Upper lobe of left lung (tissue), 6 donors: ENCODE results near the gene MYCBPAP. TPM values are rescaled to one million over a fixed set of nuclear protein-coding genes. Genes with fewer than 3 reads are reported as not detected.

ENCODE experiments used
- ATAC-seq, 2 donors: fragments of 200-7000 bp; cut with Tn5 transposase; one replicate each; pipeline ENCODE4 v1.9.1; 2022; ENCODE audit warnings: mild to moderate bottlenecking in 2 of 2, moderate library complexity in 2 of 2; ENCODE audit not compliant: low FRiP score in 2 of 2
- DNase-seq, 2 donors: peaks; one replicate each; pipeline ENCODE4 v3.0.0-alpha.2; 2019 to 2020
- H3K27ac ChIP-seq, 4 donors: fragments of 200-600 bp; sonication (generic); one replicate each; pipeline ENCODE4 v1.5.1; 2016 to 2019
- H3K27me3 ChIP-seq, 4 donors: fragments of 200-600 bp; sonication (generic); one replicate each; pipeline ENCODE4 v1.5.1; 2017 to 2019
- H3K36me3 ChIP-seq, 4 donors: fragments of 200-600 bp; sonication (generic); one replicate each; pipeline ENCODE4 v1.5.1; 2016 to 2019
- H3K4me1 ChIP-seq, 4 donors: fragments of 200-600 bp; sonication (generic); one replicate each; pipeline ENCODE4 v1.5.1; 2018 to 2019
- H3K4me3 ChIP-seq, 4 donors: fragments of 200-600 bp; sonication (generic); one replicate each; pipeline ENCODE4 v1.5.1; 2017 to 2019; ENCODE audit warnings: mild to moderate bottlenecking in 2 of 4, moderate library complexity in 1 of 4
- H3K9me3 ChIP-seq, 4 donors: fragments of 200-600 bp; sonication (generic); one replicate each; pipeline ENCODE4 v1.5.1; 2018 to 2019
- CTCF ChIP-seq, 6 experiments: fragments of 450-650 bp in 4 of 6; fragments of 200-600 bp in 2 of 6; sonication (generic) in 2 of 6; IDR thresholded peaks; one replicate each; pipeline ENCODE4 v1.5.1; 2016 to 2019; ENCODE audit warnings: antibody characterized with exemption in 6 of 6
- EP300 ChIP-seq, 4 donors: sonication (generic); formaldehyde crosslinking; IDR thresholded peaks; one replicate each; pipeline ENCODE4 v1.5.1; 2017; ENCODE audit warnings: antibody characterized with exemption in 4 of 4, control low read depth in 2 of 4
- POLR2A ChIP-seq, 4 donors: fragments of 450-650 bp; IDR thresholded peaks; one replicate each; pipeline ENCODE4 v1.5.1; 2016 to 2017; ENCODE audit warnings: antibody characterized with exemption in 4 of 4, mild to moderate bottlenecking in 2 of 4
- POLR2AphosphoS5 ChIP-seq, 2 donors: sonication (generic); formaldehyde crosslinking; IDR thresholded peaks; one replicate each; pipeline ENCODE4 v1.5.1; 2017; ENCODE audit warnings: antibody characterized with exemption in 2 of 2
- WGBS, 2 donors: methylation state at CpG; one replicate each; pipeline ENCODE4 v1.1.5; 2017 to 2018; 5-methylcytosine and 5-hydroxymethylcytosine counted together
- total RNA-seq, 6 donors: library from RNA; depleted of rRNA in 4 of 6; stranded (reverse); fragments of >200 nt in 4 of 6; gene quantifications; one replicate each; pipeline versions ENCODE4 v1.1.0 to v1.2.1, GENCODE V29; 2016 to 2021
- donor health status: DM: no; HTN: no; CAD: no; lungs with moderate emphysema.
- donor health status: DM: no; HTN: yes; CAD: no; lungs with severe emphysema.

Gene MYCBPAP
- total RNA-seq, 6 donors from 2014 or later, result 1.0 to 14.7 (median 4.2) TPM

DNA sequence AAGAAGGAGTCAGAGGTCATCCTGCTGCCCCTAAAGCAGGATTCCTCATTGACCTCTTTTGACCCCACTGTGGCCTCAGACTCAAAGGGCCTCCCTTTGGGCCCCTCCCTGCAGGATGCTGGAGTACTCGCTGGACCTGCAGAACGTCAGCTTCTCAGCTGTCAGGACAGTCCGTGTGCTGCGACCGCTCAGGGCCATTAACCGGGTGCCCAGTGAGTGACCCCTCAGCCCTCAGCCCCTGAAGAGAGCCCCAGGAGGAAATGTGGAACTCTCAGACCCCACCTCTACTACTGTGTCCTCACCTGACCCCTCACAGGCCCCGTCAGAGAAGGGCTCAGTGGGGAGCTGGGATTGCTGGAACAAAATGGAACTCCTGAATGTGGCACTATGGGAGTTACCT is 61.4 kb downstream of the MYCBPAP start:
- H3K4me1 ChIP-seq, result peaks cover 0 to 10% (median 0%) of the 10 kb centered on the region in 4 donors
- TF ChIP-seq POLR2A (IDR thresholded peaks at IDR 0.05) (no peak), CTCF (IDR thresholded peaks at IDR 0.05) (no peak), EP300 (IDR thresholded peaks at IDR 0.05) (no peak), POLR2AphosphoS5 (IDR thresholded peaks at IDR 0.05) (no peak)
- ATAC-seq, result no peak
- 95 to 100% methylated on average over 5 to 7 of the region's 7 CpGs for WGBS, 2 donors
- peaks cover 0 to 3% (median 0%) of the 10 kb centered on the region in 4 donors for H3K27me3 ChIP-seq
- H3K36me3 ChIP-seq, result no peaks in the 10 kb centered on the region
- DNase-seq, result no peak
- no peak overlapping the region for H3K27ac ChIP-seq
- no peaks in the 10 kb centered on the region for H3K9me3 ChIP-seq
- H3K4me3 ChIP-seq, result no peak overlapping the region

GRCh38 chr17:50570032-50570431 is 61.8 kb downstream of the MYCBPAP start:
- no peak overlapping the region for H3K27ac ChIP-seq
- peaks cover 0 to 6% (median 0%) of the 10 kb centered on the region in 4 donors for H3K4me1 ChIP-seq
- H3K9me3 ChIP-seq, result no peaks in the 10 kb centered on the region
- peaks cover 0 to 3% (median 0%) of the 10 kb centered on the region in 4 donors for H3K27me3 ChIP-seq
- TF ChIP-seq CTCF (IDR thresholded peaks at IDR 0.05), result no peak
- TF ChIP-seq POLR2AphosphoS5 (IDR thresholded peaks at IDR 0.05), result no peak
- no peak for TF ChIP-seq POLR2A (IDR thresholded peaks at IDR 0.05)
- no peak for TF ChIP-seq EP300 (IDR thresholded peaks at IDR 0.05)
- WGBS, 2 donors, result 89 to 95% methylated on average over 8 of the region's 8 CpGs
- no peak for DNase-seq
- no peak for ATAC-seq
- H3K4me3 ChIP-seq, result no peak overlapping the region
- no peaks in the 10 kb centered on the region for H3K36me3 ChIP-seq

DNA sequence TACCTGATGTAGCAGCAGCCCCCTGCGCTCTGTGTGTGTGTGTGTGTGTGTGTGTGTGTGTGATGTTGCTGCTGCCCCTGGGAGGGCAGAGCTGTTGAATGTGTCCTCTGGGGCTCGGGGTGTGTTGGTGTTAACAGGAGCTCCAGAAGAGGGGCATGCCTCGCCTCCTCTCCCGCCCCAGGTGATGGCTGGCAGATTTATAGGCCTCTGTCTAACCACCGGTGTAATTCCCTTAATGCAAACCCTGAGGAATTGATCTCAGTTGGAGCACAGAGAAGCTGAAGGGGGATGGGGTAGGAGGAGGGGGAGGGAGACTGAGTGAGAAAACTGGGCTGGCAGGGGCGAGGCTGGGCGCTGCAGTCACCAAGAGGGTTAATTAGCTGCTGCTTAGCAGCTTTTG is 62.3 kb downstream of the MYCBPAP start:
- Histone ChIP-seq H3K4me1 (peaks cover 0 to under 1% (median 0%) of the 10 kb centered on the region in 4 donors), H3K9me3 (no peaks in the 10 kb centered on the region), H3K4me3 (no peak overlapping the region), H3K27ac (no peak overlapping the region), H3K36me3 (no peaks in the 10 kb centered on the region), H3K27me3 (no peaks in the 10 kb centered on the region)
- ATAC-seq (no peak), DNase-seq (peak in 1 of 2 donors; percentile 20)
- WGBS, 2 donors, result 66 to 83% methylated on average over 3 to 7 of the region's 7 CpGs
- TF ChIP-seq CTCF (IDR thresholded peaks at IDR 0.05), result no peak
- TF ChIP-seq POLR2AphosphoS5 (IDR thresholded peaks at IDR 0.05), result no peak
- TF ChIP-seq POLR2A (IDR thresholded peaks at IDR 0.05), result no peak
- no peak for TF ChIP-seq EP300 (IDR thresholded peaks at IDR 0.05)

- 89 to 90% methylated on average over 7 to 11 of the region's 19 CpGs for WGBS, 2 donors
- H3K36me3 ChIP-seq, result no peaks in the 10 kb centered on the region
- no peaks in the 10 kb centered on the region for H3K27me3 ChIP-seq
- DNase-seq (peak in 1 of 2 donors; percentile 57), ATAC-seq (no peak)
- TF ChIP-seq POLR2AphosphoS5 (IDR thresholded peaks at IDR 0.05), result no peak
- no peak for TF ChIP-seq CTCF (IDR thresholded peaks at IDR 0.05)
- no peak for TF ChIP-seq POLR2A (IDR thresholded peaks at IDR 0.05)
- no peak for TF ChIP-seq EP300 (IDR thresholded peaks at IDR 0.05)
- no peak overlapping the region for H3K27ac ChIP-seq
- no peaks in the 10 kb centered on the region for H3K4me1 ChIP-seq
- H3K4me3 ChIP-seq, result no peak overlapping the region
- H3K9me3 ChIP-seq, result no peaks in the 10 kb centered on the region
Observed at GRCh38 chr17:50571681-50572080, 63.4 kb downstream of the MYCBPAP start.

DNA sequence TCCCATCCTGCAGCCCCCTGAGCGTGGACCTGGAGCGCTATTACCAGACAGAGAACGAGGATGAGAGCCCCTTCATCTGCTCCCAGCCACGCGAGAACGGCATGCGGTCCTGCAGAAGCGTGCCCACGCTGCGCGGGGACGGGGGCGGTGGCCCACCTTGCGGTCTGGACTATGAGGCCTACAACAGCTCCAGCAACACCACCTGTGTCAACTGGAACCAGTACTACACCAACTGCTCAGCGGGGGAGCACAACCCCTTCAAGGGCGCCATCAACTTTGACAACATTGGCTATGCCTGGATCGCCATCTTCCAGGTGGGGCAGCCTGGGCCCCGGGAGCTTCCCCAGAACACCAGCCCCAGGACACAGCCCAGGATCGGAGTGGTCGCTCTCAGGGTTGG is 64.3 kb downstream of the MYCBPAP start:
- DNase-seq, result peak in 1 of 2 donors; percentile 75
- ATAC-seq, result no peak
- TF ChIP-seq EP300 (IDR thresholded peaks at IDR 0.05) (no peak), POLR2A (IDR thresholded peaks at IDR 0.05) (no peak), POLR2AphosphoS5 (IDR thresholded peaks at IDR 0.05) (no peak), CTCF (IDR thresholded peaks at IDR 0.05) (no peak)
- no peaks in the 10 kb centered on the region for H3K4me1 ChIP-seq
- H3K9me3 ChIP-seq, result no peaks in the 10 kb centered on the region
- H3K27ac ChIP-seq, result no peak overlapping the region
- WGBS, 2 donors, result 94 to 97% methylated on average over 16 to 20 of the region's 20 CpGs
- no peaks in the 10 kb centered on the region for H3K27me3 ChIP-seq
- H3K36me3 ChIP-seq, result no peaks in the 10 kb centered on the region
- no peak overlapping the region for H3K4me3 ChIP-seq
